Measurements from ENCODE around the gene HAPSTR1. TPM values are rescaled to one million over a fixed set of nuclear protein-coding genes. Genes with fewer than 3 reads are reported as not detected.

HAPSTR1 gene
- total RNA-seq, 1 experiment from 2014 or later, result 82.8 TPM

DNA sequence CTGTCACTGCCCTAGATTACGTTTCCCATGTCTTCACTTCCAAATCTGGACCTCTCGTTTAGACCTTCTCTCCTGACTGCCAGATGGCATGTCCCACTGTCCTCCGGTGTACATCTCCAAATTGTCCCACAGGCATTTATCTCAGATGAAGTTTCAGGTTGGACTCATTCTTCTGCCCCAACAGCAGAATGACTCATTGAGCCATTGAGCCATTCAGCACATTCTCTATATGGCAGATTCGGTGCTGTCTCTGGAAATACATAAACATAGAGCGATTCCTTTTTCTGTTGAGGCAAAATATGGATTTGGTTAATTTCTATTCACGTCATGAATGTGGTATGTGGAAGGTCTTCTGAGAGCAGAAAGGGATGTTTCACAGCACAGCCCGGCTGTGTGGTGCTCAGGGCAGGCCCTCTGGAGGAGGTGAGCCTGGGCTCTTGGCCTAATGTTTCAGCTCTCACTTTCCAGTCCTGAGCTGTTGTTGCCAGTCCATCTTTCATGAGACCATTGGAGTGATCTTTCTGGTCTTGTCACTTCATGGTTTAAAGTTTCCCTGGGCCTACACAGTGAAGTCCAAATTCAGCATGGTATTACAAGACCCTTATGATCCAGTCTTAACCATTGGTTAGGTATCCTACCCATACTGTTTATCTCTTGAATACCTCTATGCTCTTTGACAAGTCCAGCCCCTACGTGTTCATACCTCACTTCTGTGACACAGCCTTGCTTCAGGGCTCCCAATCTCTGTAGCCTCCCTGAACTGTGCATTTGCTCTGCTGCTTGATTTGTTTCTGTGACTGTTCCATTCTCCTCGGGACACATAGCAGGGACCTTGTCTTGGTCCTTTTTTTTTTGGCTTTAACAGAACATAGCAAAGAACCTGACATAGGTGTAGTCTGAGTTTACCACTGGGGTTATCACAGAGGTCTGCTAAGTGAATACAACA lies 15.9 kb downstream of the HAPSTR1 start:
- Histone ChIP-seq H3K4me3 (no peak overlapping the region), H3K27ac (no peak overlapping the region), H3K27me3 (ENCODE audit: insufficient read depth, low read depth) (no peaks in the 10 kb centered on the region), H3K9me2 (ENCODE audit: insufficient read depth) (no peaks in the 10 kb centered on the region), H3F3A (ENCODE audit: insufficient read depth, low read depth) (peaks cover 41% of the 10 kb centered on the region), H2AFZ (no peak overlapping the region), H3K4me2 (no peak overlapping the region), H4K20me1 (ENCODE audit: insufficient read depth) (peaks cover 93% of the 10 kb centered on the region), H3K79me2 (ENCODE audit: low read depth) (peaks cover 99% of the 10 kb centered on the region), H3K9me3 (ENCODE audit: insufficient read depth, low read depth) (no peaks in the 10 kb centered on the region), H3K4me1 (replicated peaks; ENCODE audit: insufficient read depth) (peaks cover 44% of the 10 kb centered on the region), H3K36me3 (ENCODE audit: low read depth) (peaks cover 68% of the 10 kb centered on the region)
- ChIA-PET POLR2A (ENCODE audit: unreplicated experiment) (no interaction called here), CTCF (no interaction called here)
- intact Hi-C loops (cut with micrococcal nuclease; ENCODE audit: unreplicated experiment), result no loop called here
- TF ChIP-seq EZH2 (IDR thresholded peaks at IDR 0.05; ENCODE audit: low read depth) (no peak), CTCF (conservative IDR thresholded peaks at IDR 0.05) (no peak)
- no peak for DNase-seq
- BruUV-seq (replicated peaks), result no TSS peak

DNA sequence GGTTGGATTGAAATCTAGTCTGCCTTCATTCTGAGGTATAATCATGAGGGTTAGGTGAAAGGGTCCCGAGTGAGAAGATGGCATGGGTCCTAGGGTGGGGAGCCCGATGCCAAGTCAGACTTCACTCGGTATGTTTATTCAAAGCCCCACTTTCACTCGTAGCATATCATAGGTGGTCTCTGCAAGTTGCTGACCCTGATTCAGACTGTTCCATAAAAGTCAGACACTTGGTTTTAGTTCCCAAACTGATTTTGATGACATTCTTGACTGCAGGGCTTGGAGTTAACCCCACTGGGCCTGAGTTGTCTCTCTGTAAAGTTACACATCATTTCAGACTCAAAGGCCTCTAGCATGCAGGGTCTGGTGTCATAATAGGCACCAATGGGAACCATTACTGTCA lies 17.8 kb downstream of the HAPSTR1 start:
- no TSS peak for BruUV-seq (replicated peaks)
- no peaks in the 10 kb centered on the region for H3K27me3 ChIP-seq (ENCODE audit: insufficient read depth, low read depth)
- no peaks in the 10 kb centered on the region for H3K9me2 ChIP-seq (ENCODE audit: insufficient read depth)
- intact Hi-C loops (cut with micrococcal nuclease; ENCODE audit: unreplicated experiment), result no loop called here
- no peak overlapping the region for H3K4me3 ChIP-seq
- H3K9me3 ChIP-seq (ENCODE audit: insufficient read depth, low read depth), result no peaks in the 10 kb centered on the region
- H3K36me3 ChIP-seq (ENCODE audit: low read depth), result peaks cover 57% of the 10 kb centered on the region
- H3K79me2 ChIP-seq (ENCODE audit: low read depth), result peaks cover 99% of the 10 kb centered on the region
- H3F3A ChIP-seq (ENCODE audit: insufficient read depth, low read depth), result peaks cover 49% of the 10 kb centered on the region
- no peak for DNase-seq
- peaks cover 80% of the 10 kb centered on the region for H4K20me1 ChIP-seq (ENCODE audit: insufficient read depth)
- CTCF ChIA-PET, result interaction anchor here (0.7 to 1.2 kb wide), 2 partner anchors 101 to 228 kb away, joined by 3 to 5 read pairs; no protein-coding TSS in a partner anchor
- H2AFZ ChIP-seq, result no peak overlapping the region
- H3K4me2 ChIP-seq, result no peak overlapping the region
- TF ChIP-seq EZH2 (IDR thresholded peaks at IDR 0.05; ENCODE audit: low read depth) (no peak), CTCF (conservative IDR thresholded peaks at IDR 0.05) (no peak)
- POLR2A ChIA-PET (ENCODE audit: unreplicated experiment), result no interaction called here
- H3K4me1 ChIP-seq (replicated peaks; ENCODE audit: insufficient read depth), result peaks cover 56% of the 10 kb centered on the region
- 0 out of 2 replicates have a peak overlapping the region, but pooled peaks have one; percentile 89 for H3K27ac ChIP-seq

GRCh38 chr16:9112166-9112843 lies 20.9 kb downstream of the HAPSTR1 start:
- ChIA-PET CTCF (no interaction called here), POLR2A (ENCODE audit: unreplicated experiment) (interaction anchor here (0.7 kb wide), 1 partner anchor 15 kb away, joined by 5 read pairs; no protein-coding TSS in a partner anchor)
- Histone ChIP-seq H4K20me1 (ENCODE audit: insufficient read depth) (peaks cover 55% of the 10 kb centered on the region), H3K4me2 (peak overlapping the region; percentile 22; the same call in 1 of the 2 replicates), H3K4me1 (replicated peaks; ENCODE audit: insufficient read depth) (peaks cover 78% of the 10 kb centered on the region), H3K4me3 (no peak overlapping the region), H3K9me2 (ENCODE audit: insufficient read depth) (no peaks in the 10 kb centered on the region), H3K79me2 (ENCODE audit: low read depth) (peaks cover 98% of the 10 kb centered on the region), H3K9me3 (ENCODE audit: insufficient read depth, low read depth) (no peaks in the 10 kb centered on the region), H3F3A (ENCODE audit: insufficient read depth, low read depth) (peaks cover 65% of the 10 kb centered on the region), H3K36me3 (ENCODE audit: low read depth) (peaks cover 50% of the 10 kb centered on the region), H2AFZ (no peak overlapping the region), H3K27me3 (ENCODE audit: insufficient read depth, low read depth) (no peaks in the 10 kb centered on the region), H3K27ac (peak overlapping the region; percentile 89)
- DNase-seq, result no peak
- no peak for TF ChIP-seq EZH2 (IDR thresholded peaks at IDR 0.05; ENCODE audit: low read depth)
- TF ChIP-seq CTCF (conservative IDR thresholded peaks at IDR 0.05), result no peak
- intact Hi-C loops (cut with micrococcal nuclease; ENCODE audit: unreplicated experiment), result loop anchor here (5.0 kb wide), 1 partner anchor 155 kb away; no protein-coding TSS in a partner anchor
- BruUV-seq (replicated peaks), result no TSS peak

Data from PC-9 (cell line).